ENCODE results near the gene KLK13. TPM values are rescaled to one million over a fixed set of nuclear protein-coding genes. Genes with fewer than 3 reads are reported as not detected.

KLK13 gene
- total and polyA plus RNA-seq, 2 of the 8 experiments (the other 6 are each of a cell fraction or from before 2014, with no cell fraction given) = 4.2 to 4.5 TPM

- Histone ChIP-seq H2BK120ac (replicated peaks; ENCODE audit: low read depth, low read length) (no peak overlapping the region), H3K9me3 (ENCODE audit: insufficient read depth in 2 of 2, low read depth in 1 of 2, low read length in 1 of 2) (no peaks in the 10 kb centered on the region), H3K27ac (ENCODE audit: low read depth, low read length) (no peak overlapping the region), H3K79me1 (ENCODE audit: low read depth, low read length) (no peaks in the 10 kb centered on the region), H2AFZ (ENCODE audit: low read length) (no peak overlapping the region), H2AK5ac (ENCODE audit: low read depth, low read length) (no peak overlapping the region), H3K4ac (replicated peaks; ENCODE audit: insufficient read length, low read depth, low read length) (no peak overlapping the region), H3K79me2 (ENCODE audit: control insufficient read depth in 1 of 2, insufficient read depth in 2 of 2, low read length in 2 of 2) (no peaks in the 10 kb centered on the region), H4K8ac (ENCODE audit: extremely low read depth, insufficient read depth, low read length) (no peak overlapping the region; the same call in 1 of the 2 replicates), H3K56ac (replicated peaks; ENCODE audit: insufficient read length, low read depth, low read length) (no peak overlapping the region), H2BK15ac (ENCODE audit: low read length) (no peak overlapping the region), H3K4me1 (replicated peaks in 1 of 4; ENCODE audit: control insufficient read depth in 3 of 4, insufficient read depth in 4 of 4, low read length in 3 of 4) (peaks cover 0 to 9% (median 2%) of the 10 kb centered on the region in 4 experiments; a peak in 4 of 7 replicates), H4K20me1 (replicated peaks in 1 of 2; ENCODE audit: control insufficient read depth in 1 of 2, insufficient read depth in 2 of 2, low read length in 2 of 2) (no peaks in the 10 kb centered on the region), H3K18ac (ENCODE audit: extremely low read depth, low read length) (no peak overlapping the region), H4K5ac (ENCODE audit: insufficient read length, low read depth, low read length) (no peak overlapping the region), H2BK20ac (ENCODE audit: low read length) (no peak overlapping the region), H2BK12ac (ENCODE audit: low read depth, low read length) (no peak overlapping the region), H3K23me2 (ENCODE audit: low read depth, low read length) (no peaks in the 10 kb centered on the region), H3K36me3 (ENCODE audit: control insufficient read depth in 2 of 4, insufficient read depth in 4 of 4, low read length in 3 of 4) (no peaks in the 10 kb centered on the region), H3K23ac (ENCODE audit: insufficient read length) (no peak overlapping the region), H3K14ac (ENCODE audit: insufficient read length) (no peak overlapping the region), H3K9ac (replicated peaks in 1 of 4; ENCODE audit: extremely low read depth in 1 of 4, low read depth in 3 of 4, low read length in 3 of 4) (no peak overlapping the region), H3K4me2 (ENCODE audit: insufficient read depth in 1 of 2, low read depth in 2 of 2, low read length in 2 of 2) (no peak overlapping the region), H3K27me3 (replicated peaks in 1 of 4; ENCODE audit: control insufficient read depth in 3 of 4, extremely low read depth in 1 of 4, insufficient read depth in 3 of 4, low read length in 3 of 4) (no peaks in the 10 kb centered on the region), H4K91ac (replicated peaks; ENCODE audit: insufficient read length, low read length) (no peak overlapping the region), H3K4me3 (ENCODE audit: extremely low read depth in 1 of 4, insufficient read depth in 2 of 4, low read depth in 3 of 4, low read length in 4 of 4) (no peak overlapping the region), H2BK5ac (ENCODE audit: low read depth, low read length) (no peak overlapping the region)
- WGBS, 2 experiments (ENCODE audit: extremely low coverage in 1 of 2, insufficient coverage in 1 of 2, insufficient read length in 1 of 2, insufficient replicate concordance in 2 of 2, low coverage in 1 of 2, low lambda C conversion rate in 2 of 2, missing lambda C conversion rate in 1 of 2) = 78% methylated on average over 8 of the region's 8 CpGs; no CpG with 5 or more reads in 1 of the 2 experiments
- FAIRE-seq (no peak), DNase-seq (ENCODE audit: low read depth in 1 of 2, low spot score in 2 of 2) (no peak)
- ChIA-PET CTCF (ENCODE audit: partially characterized antibody) (interaction anchor here (1.3 kb wide), 1 partner anchor 11 kb away, joined by 6 read pairs; no protein-coding TSS in a partner anchor), POLR2A (ENCODE audit: partially characterized antibody) (no interaction called here)
- no peak for TF ChIP-seq SIX5 (IDR thresholded peaks at IDR 0.05; ENCODE audit: low read depth, low read length)
- TF ChIP-seq EP300 (IDR thresholded peaks at IDR 0.05; ENCODE audit: borderline replicate concordance in 1 of 2, low read depth in 2 of 2, low read length in 2 of 2) = no peak
- no peak for TF ChIP-seq CBX8 (IDR thresholded peaks at IDR 0.05; ENCODE audit: borderline replicate concordance, low read depth, low read length)
- TF ChIP-seq GTF2F1 (IDR thresholded peaks at IDR 0.05; ENCODE audit: borderline replicate concordance, low read depth, low read length) = no peak
- no peak for TF ChIP-seq SAP30 (IDR thresholded peaks at IDR 0.05; ENCODE audit: insufficient read depth, insufficient replicate concordance, low read length)
- TF ChIP-seq NANOG (IDR thresholded peaks at IDR 0.05; ENCODE audit: insufficient read depth, low read depth, low read length, poor library complexity, severe bottlenecking) = no peak
- TF ChIP-seq TAF7 (optimal IDR thresholded peaks at IDR 0.05; ENCODE audit: borderline replicate concordance, low read depth, low read length) = no peak
These were observed 58.5 kb downstream of the KLK13 start for GRCh38 chr19:51006406-51006805.
